BLaER1 (cell line): ENCODE measurements around the gene TIPARP.

Experiments
- H3K27ac ChIP-seq: shearing (Covaris generic); formaldehyde crosslinking; 2 replicates; pipeline ENCODE4 v1.8.1; 2022
- H3K27me3 ChIP-seq: shearing (Covaris generic); formaldehyde crosslinking; 2 replicates; pipeline ENCODE4 v1.8.1; 2022
- H3K36me3 ChIP-seq: shearing (Covaris generic); formaldehyde crosslinking; 2 replicates; pipeline ENCODE4 v1.8.1; 2022
- H3K4me1 ChIP-seq: shearing (Covaris generic); formaldehyde crosslinking; 2 replicates; pipeline ENCODE4 v1.8.1; 2022
- H3K4me2 ChIP-seq: shearing (Covaris generic); formaldehyde crosslinking; 2 replicates; pipeline ENCODE4 v1.8.1; 2022
- H3K4me3 ChIP-seq: shearing (Covaris generic); formaldehyde crosslinking; 2 replicates; pipeline ENCODE4 v1.8.1; 2022
- H3K9ac ChIP-seq: shearing (Covaris generic); formaldehyde crosslinking; 2 replicates; pipeline ENCODE4 v1.8.1; 2022
- H3K9me3 ChIP-seq: shearing (Covaris generic); formaldehyde crosslinking; 2 replicates; pipeline ENCODE4 v1.8.1; 2022
- H4K20me1 ChIP-seq: shearing (Covaris generic); formaldehyde crosslinking; 2 replicates; pipeline ENCODE4 v1.8.1; 2022
- Cebpa-rat ChIP-seq: shearing (Covaris generic); IDR thresholded peaks from 2 replicates; pipeline ENCODE4 v1.8.1; 2022

Gene TIPARP

GRCh38 chr3:156661155-156661554 is 13.2 kb upstream of the TIPARP start:
- Histone ChIP-seq H3K4me3 (no peak overlapping the region), H3K36me3 (no peaks in the 10 kb centered on the region), H3K9me3 (no peaks in the 10 kb centered on the region), H4K20me1 (no peaks in the 10 kb centered on the region), H3K4me2 (no peak overlapping the region), H3K27ac (no peak overlapping the region), H3K4me1 (peaks cover 31% of the 10 kb centered on the region), H3K9ac (no peak overlapping the region), H3K27me3 (no peaks in the 10 kb centered on the region)
- TF ChIP-seq Cebpa-rat: no peak

- Histone ChIP-seq H3K27ac (no peak overlapping the region), H3K9me3 (no peaks in the 10 kb centered on the region), H4K20me1 (no peaks in the 10 kb centered on the region), H3K4me3 (no peak overlapping the region), H3K36me3 (no peaks in the 10 kb centered on the region), H3K27me3 (no peaks in the 10 kb centered on the region), H3K4me1 (peaks cover 31% of the 10 kb centered on the region), H3K4me2 (peak overlapping the region; percentile 59), H3K9ac (no peak overlapping the region)
- no peak for TF ChIP-seq Cebpa-rat
Measured at GRCh38 chr3:156664011-156664830, 10.2 kb upstream of the TIPARP start.

GRCh38 chr3:156664831-156665178 is 9.6 kb upstream of the TIPARP start:
- Histone ChIP-seq H4K20me1 (no peaks in the 10 kb centered on the region), H3K9me3 (no peaks in the 10 kb centered on the region), H3K36me3 (no peaks in the 10 kb centered on the region), H3K4me2 (peak overlapping the region; percentile 59), H3K4me3 (no peak overlapping the region), H3K27me3 (no peaks in the 10 kb centered on the region), H3K4me1 (peaks cover 31% of the 10 kb centered on the region), H3K27ac (no peak overlapping the region), H3K9ac (no peak overlapping the region)
- TF ChIP-seq Cebpa-rat: no peak

DNA sequence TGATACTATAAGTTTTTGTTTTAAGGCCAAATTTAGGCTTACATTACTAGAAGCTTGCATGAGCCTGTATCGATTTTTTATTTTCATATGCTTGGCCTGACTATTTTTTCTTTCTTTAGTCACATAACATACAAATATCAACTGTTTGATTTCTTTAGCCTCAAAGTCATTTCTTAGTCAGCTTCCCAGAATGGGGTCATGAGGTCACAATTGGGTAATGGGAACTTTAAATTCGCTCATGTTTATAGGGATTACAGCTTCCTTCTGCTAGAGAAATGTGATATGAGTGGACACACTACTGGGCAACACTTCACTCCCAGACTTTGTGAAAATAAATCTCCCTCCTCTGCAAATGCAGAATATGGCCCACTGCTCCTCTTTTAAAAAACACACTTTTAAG is 9.1 kb upstream of the TIPARP start:
- peaks cover 31% of the 10 kb centered on the region for H3K4me1 ChIP-seq
- H4K20me1 ChIP-seq: no peaks in the 10 kb centered on the region
- no peaks in the 10 kb centered on the region for H3K9me3 ChIP-seq
- no peak overlapping the region for H3K4me3 ChIP-seq
- H3K27me3 ChIP-seq: no peaks in the 10 kb centered on the region
- no peak for TF ChIP-seq Cebpa-rat
- H3K9ac ChIP-seq: no peak overlapping the region
- peak overlapping the region; percentile 59 for H3K4me2 ChIP-seq
- H3K36me3 ChIP-seq: no peaks in the 10 kb centered on the region
- no peak overlapping the region for H3K27ac ChIP-seq

GRCh38 chr3:156666073-156666472 is 8.3 kb upstream of the TIPARP start:
- Histone ChIP-seq H3K27ac (no peak overlapping the region), H3K4me3 (no peak overlapping the region), H3K4me1 (peaks cover 28% of the 10 kb centered on the region), H4K20me1 (no peaks in the 10 kb centered on the region), H3K4me2 (no peak overlapping the region), H3K36me3 (no peaks in the 10 kb centered on the region), H3K9me3 (no peaks in the 10 kb centered on the region), H3K9ac (no peak overlapping the region), H3K27me3 (no peaks in the 10 kb centered on the region)
- no peak for TF ChIP-seq Cebpa-rat

- H3K36me3 ChIP-seq: no peaks in the 10 kb centered on the region
- H3K9ac ChIP-seq: no peak overlapping the region
- no peaks in the 10 kb centered on the region for H4K20me1 ChIP-seq
- no peaks in the 10 kb centered on the region for H3K9me3 ChIP-seq
- peaks cover 20% of the 10 kb centered on the region for H3K4me1 ChIP-seq
- H3K4me2 ChIP-seq: no peak overlapping the region
- TF ChIP-seq Cebpa-rat: no peak
- H3K4me3 ChIP-seq: no peak overlapping the region
- H3K27me3 ChIP-seq: no peaks in the 10 kb centered on the region
- no peak overlapping the region for H3K27ac ChIP-seq
Measured at GRCh38 chr3:156668073-156668763, 6.2 kb upstream of the TIPARP start.

DNA sequence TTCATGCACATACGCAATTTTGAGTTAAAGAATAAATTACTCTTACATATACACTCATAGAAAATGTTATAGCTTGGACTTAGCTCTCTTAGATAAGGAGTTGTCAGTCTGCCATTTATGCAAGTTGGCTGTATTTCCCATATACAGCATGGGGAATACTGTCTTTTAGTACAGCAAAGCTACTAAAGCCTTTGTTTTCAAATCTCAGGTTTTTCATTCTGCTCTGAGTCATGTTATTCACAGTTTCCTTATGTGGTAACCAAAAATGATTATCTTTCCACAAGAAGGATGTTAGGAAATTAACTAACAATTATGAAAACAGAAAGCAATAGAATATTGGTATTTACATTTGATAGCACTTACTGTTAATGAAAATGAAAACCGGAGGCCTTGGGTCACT is 4.3 kb upstream of the TIPARP start:
- TF ChIP-seq Cebpa-rat: no peak
- Histone ChIP-seq H3K9ac (no peak overlapping the region), H4K20me1 (0 out of 2 replicates have a peak, but pooled peaks cover 3% of the 10 kb centered on the region), H3K36me3 (no peaks in the 10 kb centered on the region), H3K4me2 (no peak overlapping the region), H3K9me3 (no peaks in the 10 kb centered on the region), H3K4me3 (no peak overlapping the region), H3K4me1 (peaks cover 11% of the 10 kb centered on the region), H3K27me3 (no peaks in the 10 kb centered on the region), H3K27ac (no peak overlapping the region)

GRCh38 chr3:156670652-156671051 is 3.7 kb upstream of the TIPARP start:
- TF ChIP-seq Cebpa-rat: no peak
- Histone ChIP-seq H3K27me3 (no peaks in the 10 kb centered on the region), H3K4me3 (no peak overlapping the region), H3K36me3 (no peaks in the 10 kb centered on the region), H3K27ac (no peak overlapping the region), H3K4me1 (peaks cover 6% of the 10 kb centered on the region; the same call in 1 of the 2 replicates), H4K20me1 (peaks cover 9% of the 10 kb centered on the region), H3K9me3 (no peaks in the 10 kb centered on the region), H3K4me2 (no peak overlapping the region), H3K9ac (no peak overlapping the region)

- H3K4me2 ChIP-seq: peak overlapping the region; percentile 61
- H3K9ac ChIP-seq: peak overlapping the region; percentile 86
- peaks cover 22% of the 10 kb centered on the region for H3K4me1 ChIP-seq
- TF ChIP-seq Cebpa-rat: no peak
- H3K36me3 ChIP-seq: peaks cover 13% of the 10 kb centered on the region
- no peaks in the 10 kb centered on the region for H3K9me3 ChIP-seq
- peak overlapping the region; percentile 79 for H3K27ac ChIP-seq
- peak overlapping the region; percentile 81 for H3K4me3 ChIP-seq
- no peaks in the 10 kb centered on the region for H3K27me3 ChIP-seq
- H4K20me1 ChIP-seq: peaks cover 38% of the 10 kb centered on the region
Measured at GRCh38 chr3:156673732-156674045, 701 bp upstream of the TIPARP start.

GRCh38 chr3:156674911-156675829 is 780 bp downstream of the TIPARP start:
- no peak for TF ChIP-seq Cebpa-rat
- H3K27ac ChIP-seq: peak overlapping the region; percentile 79
- H3K36me3 ChIP-seq: peaks cover 23% of the 10 kb centered on the region
- H3K4me2 ChIP-seq: peak overlapping the region; percentile 91
- H3K9me3 ChIP-seq: no peaks in the 10 kb centered on the region
- peak overlapping the region; percentile 86 for H3K9ac ChIP-seq
- H3K4me1 ChIP-seq: peaks cover 22% of the 10 kb centered on the region
- peak overlapping the region; percentile 81 for H3K4me3 ChIP-seq
- H4K20me1 ChIP-seq: peaks cover 46% of the 10 kb centered on the region
- no peaks in the 10 kb centered on the region for H3K27me3 ChIP-seq
